Measurements from ENCODE around the gene THSD7B.

The THSD7B gene

DNA sequence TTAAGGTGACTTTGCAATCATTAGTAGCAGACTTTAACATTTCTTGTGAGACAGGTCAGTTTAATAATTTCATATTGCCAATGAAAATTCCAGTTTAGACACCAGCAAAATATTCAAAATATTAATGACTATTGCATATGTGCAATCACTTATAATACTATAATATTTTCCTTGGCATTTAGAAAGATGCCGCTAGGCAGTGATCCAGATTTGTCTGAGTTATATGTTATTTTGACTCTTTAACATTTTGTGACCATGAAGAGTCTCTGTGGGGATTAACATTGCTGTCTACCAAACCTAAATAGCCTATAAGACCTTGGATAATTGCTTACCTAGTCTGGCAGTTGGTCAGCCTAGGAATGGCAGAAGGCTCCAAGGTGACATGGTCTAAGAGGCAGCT, 389.6 kb downstream of the THSD7B start:
- no peak for DNase-seq (ENCODE audit: low read depth)

DNA sequence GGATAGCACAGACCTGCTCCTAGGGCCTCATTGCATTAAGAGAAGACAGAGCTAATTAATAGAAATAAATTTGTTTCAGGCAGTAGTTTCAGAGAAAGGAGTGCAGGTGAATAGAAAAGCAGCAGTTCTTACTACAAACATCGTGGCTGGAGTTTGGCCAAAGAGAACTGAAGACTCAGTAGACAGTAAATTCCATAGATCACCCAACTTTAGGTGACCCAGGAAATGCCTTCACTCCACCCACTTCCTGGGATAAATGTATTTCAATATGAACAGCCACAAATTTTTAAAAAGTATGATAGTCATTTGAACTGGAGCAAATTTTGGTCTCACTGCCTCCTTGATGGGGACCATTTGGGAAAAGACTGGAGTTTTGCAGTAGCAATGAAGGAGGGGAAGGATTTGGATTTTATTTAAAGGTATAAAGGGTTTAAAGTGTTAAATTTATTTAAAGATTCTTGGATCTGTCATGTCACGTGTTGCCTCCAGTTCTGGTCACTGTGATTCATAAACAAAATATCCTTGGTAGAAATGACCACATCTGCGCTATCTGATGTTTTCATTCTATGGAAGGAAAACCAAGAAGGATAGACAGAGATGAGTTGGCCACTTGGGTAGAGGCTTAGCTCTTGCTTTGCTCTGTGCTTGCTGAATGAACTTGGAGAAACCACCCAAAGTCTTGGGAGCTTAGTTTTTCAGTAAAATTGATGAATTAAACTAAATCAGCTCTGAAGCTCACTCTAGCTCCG, 390.2 kb downstream of the THSD7B start:
- DNase-seq (ENCODE audit: low read depth) = no peak

DNA sequence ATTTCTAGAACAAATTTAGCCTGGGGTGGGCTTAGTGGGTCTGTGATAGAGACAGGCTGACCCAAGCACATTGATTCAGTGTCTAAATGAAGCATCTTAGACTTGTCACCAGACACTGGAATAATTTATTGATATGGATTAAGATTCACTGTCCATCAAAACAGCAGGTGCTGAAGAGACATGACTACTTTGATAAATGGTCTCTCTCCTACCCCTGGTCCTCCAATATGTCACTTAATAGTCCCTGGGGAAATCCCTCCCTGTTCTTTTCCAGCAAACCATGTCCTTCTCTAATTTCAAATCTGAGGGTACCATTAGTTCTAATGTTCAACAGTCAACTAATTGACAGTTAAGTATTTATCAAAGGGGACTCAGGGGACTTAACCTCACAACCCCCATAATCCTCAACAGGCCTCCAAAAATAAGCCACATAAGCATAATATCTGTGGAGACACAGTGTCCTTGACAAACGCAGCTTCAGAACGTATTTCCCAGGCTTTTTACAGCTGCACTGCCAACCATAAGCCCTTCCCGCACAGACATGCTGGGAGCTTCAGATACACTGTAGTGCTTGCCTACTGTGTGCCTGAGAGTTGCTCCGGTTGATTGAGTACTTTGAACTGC, 391.0 kb downstream of the THSD7B start:
- DNase-seq (ENCODE audit: low read depth) = no peak

DNA sequence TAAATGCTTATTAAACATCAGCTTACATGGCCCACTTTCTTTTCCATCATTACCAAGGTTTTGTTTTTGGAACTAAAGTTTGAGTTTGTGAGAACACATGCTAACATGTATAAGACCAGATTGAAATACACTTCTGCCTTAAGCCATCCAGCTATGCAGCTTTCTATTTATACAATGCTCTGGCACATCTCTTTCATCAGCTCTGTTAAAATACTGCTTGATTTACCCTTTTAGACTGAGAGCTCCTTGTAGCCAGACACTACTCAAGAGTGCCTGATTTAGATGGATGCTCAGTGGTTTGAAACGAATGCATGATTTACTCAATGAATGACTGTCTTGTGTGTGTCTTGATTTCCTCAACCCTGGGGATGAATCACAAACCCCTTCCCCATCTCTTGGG, 392.5 kb downstream of the THSD7B start:
- DNase-seq (ENCODE audit: low read depth) = no peak

DNA sequence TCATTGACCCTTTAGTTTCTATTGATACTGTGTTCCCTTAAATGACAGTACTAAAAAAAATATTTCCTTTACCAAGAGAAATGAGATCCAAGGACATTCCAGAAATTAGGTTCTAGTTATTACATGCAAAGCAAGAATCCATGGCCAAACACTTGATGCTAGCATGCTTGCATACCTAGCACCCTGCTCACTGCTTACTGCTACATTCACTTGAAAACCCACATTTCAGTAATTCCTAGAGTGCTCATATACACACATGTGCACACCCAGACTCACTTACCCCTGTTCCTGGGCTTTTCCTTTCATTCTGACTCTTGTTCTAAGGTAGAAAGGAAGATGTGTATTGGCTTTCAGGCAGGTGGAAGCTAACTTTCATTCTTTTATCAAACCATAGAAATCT, 395.9 kb downstream of the THSD7B start:
- no peak for DNase-seq (ENCODE audit: low read depth)

DNA sequence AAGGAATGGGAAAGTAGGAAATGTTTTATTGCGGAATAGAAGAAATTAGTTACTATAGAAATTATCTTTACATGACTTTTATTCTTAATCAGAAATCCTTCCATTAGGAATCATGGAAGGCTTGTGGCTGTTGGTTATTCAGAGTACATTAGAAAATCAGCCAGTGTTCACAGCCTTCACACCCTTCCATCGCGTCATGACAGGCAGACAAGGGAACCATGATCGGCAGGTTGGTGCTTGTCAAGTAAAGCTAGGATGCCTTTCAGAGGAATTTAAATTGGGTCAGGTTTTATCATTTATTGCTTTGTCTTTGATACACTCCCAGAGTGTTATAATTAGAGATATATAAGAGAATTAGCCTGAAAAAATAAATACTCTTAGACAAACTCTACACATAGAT, 400.6 kb downstream of the THSD7B start:
- no peak for DNase-seq (ENCODE audit: low read depth)

DNA sequence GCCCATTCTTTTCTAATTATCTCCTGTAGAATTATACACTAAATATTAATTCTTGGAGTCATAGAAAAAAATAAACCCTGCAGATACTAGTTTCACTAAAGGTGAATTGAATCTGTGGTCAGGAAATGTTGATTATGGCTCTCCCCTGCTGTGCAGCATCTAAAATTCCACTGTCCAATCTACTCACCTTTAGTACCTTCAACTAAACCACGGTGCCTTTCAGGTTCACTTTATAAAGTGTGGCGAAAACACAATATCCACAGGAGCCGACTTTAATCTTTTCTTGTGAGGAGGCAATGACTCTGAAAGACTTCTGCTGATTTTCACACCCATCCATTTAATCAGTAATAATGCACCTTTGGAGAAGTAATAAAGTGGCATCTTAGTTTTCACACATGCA, 402.3 kb downstream of the THSD7B start:
- no peak for DNase-seq (ENCODE audit: low read depth)

DNA sequence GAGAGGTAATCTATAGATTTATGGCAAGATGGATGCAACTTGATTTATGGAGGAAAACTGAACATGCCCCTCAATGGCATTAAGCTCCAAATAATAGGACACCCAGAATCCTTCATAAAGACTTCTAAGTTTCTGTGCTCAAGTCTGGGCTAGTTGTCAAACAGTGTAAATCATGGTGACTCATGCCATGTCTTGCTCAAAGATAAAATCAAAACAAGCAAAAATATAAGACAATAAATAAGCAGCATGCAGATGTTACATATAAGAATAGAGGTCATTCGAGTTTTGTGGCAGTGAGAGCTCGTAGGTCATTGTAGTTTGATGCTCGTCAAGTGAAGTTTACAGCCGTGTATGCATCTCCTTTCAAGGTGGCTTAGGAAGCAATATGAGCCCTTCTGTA, 403.2 kb downstream of the THSD7B start:
- DNase-seq (ENCODE audit: low read depth) = no peak

DNA sequence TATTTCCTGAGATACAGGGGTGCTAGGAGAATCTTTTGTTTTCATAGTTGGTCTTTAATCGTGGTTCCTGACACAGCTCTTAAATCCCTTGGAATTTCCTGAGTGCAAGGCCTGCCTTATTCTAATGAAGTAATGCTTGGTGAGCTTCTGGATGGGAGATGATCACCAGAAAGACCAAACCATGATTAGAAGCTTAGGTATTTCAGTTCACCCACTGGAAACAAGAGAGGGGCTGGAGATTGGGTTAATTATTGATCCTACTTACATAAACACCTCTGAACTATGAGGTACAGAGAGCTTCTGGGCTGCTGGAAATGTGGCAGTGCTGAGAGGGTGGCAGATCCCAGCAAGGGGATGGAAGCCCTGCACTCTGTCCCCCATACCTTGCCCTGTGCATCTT, 406.8 kb downstream of the THSD7B start:
- no peak for DNase-seq (ENCODE audit: low read depth)

DNA sequence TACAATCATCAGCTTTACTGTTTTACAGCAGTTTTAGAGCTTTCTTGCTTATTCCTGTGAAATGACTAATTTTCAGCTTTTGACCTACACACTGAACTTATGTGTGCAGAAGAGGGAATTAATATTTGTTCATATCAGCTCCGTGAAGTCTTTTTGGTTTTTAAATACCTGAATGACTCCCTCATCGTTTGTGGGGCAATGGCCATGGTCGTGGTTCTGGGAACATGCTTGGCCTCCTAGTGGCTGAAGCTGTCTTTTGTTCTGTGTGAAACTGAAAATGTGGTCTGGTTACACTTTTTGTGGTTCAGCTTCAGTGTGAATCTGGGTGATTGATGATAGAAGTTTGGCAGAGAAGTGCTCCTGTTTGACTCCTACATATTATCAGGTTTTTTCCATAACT, 408.1 kb downstream of the THSD7B start:
- no peak for DNase-seq (ENCODE audit: low read depth)

DNA sequence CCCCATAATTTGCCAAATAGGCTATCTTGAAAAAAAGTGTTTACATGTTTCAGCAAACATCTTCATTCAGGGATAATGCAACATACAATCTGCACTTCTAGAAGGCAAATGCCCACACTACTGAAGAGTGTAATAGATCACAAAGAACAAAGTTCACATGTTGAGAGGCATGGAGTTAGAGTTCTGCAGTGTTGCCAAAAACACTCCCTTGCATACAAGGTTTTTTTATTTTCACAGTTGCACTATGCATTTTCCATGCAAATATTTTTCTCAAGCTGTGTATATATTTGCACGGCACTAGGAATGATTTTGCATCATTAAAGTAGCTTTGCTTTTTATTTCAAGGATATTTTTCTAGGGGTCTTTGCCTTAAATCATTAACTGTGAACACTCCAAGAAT, 409.9 kb downstream of the THSD7B start:
- DNase-seq (ENCODE audit: low read depth) = no peak

DNA sequence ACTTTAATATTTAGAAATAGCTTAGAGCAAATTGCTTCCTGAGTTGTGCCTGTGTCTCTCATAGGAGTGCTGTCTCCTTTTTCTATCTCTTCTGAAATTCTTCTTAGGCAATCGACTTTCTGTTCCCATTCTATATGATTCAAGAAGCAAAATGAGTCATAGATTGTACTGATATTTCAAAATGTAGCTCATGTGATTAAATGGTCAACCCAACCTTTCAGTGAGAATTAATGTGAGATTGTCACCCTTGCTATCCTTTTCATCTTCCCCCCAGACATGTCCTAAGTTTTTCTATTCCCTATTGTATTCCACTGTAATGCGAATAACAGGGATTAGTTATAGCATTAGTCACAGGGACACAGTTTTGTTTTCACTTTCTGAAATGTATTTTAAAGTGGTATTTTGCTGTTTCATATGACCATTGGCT, 413.6 kb downstream of the THSD7B start:
- DNase-seq (ENCODE audit: low read depth) = no peak

DNA sequence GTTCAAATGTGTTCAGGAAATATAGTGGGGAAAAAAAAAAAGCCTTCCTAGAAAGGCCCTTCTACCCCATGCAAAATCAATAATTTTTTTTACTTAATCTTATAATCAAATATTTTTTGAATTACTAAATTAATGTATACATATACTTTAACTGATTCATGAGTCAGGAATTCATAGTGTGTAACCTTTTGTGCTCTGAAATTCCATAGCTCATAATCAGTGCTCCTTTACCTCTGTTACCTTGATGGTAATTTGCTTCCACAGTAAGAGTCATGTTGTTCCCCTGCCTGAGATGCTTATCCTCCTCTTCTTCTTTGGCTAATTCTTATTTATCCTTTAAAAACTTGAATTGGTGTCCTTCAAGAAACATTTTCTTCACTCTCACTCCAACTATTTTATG, 414.2 kb downstream of the THSD7B start:
- DNase-seq (ENCODE audit: low read depth) = no peak

DNA sequence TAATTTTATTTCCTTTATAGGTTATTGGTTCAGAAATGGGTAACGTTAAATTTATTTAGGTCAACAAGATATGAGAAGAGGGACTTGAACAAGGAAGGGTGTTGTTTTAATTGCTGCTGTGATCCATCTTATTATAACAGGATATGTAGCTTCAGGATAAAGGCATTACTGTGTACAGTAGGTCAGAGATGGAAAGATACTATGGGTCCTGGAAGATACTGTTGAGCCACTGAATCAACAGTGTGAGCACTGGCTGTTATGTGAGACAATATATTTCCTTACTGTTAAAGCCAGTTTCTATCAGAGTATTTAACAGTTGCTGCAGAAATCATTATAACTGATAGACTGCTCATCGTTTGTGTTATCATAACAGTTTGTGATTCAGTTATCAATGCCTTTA, 414.7 kb downstream of the THSD7B start:
- no peak for DNase-seq (ENCODE audit: low read depth)

DNA sequence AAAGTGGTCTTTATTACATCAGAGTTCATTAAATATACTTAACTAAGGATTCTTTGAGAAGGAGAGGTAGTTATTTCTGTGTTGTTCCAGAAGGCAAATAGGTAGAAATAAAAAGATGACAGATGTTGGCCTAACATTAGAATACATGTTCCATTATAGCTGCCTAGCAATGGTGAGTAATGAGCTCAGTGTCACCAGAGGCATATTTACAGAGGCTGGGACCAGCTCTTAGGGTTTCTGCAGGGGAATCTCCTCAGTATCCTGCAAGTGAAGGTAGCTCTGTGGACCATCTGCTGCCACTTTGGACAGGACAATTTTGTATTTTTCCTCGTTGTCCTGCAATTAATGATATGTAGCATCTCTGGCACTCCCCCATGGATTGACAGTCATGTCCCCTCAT, 416.0 kb downstream of the THSD7B start:
- no peak for DNase-seq (ENCODE audit: low read depth)

DNA sequence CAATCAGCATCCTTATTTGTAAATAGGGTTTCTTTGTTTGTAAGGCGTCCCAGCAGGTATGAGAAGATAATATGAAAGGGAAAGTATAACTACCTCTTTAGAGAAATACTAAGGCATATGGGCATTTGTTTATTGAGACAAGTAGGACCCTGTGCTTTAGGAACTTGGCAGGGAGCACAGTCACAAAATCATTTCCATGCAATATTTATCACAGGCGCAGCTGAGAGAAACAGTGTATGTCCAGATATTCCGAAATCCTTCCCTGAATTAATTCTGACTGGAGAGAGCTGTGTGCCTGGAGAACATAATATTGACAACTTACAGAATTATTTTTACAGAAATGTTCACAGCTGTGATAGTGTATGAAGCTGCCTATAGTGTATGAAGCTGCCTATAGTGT, 416.7 kb downstream of the THSD7B start:
- no peak for DNase-seq (ENCODE audit: low read depth)

DNA sequence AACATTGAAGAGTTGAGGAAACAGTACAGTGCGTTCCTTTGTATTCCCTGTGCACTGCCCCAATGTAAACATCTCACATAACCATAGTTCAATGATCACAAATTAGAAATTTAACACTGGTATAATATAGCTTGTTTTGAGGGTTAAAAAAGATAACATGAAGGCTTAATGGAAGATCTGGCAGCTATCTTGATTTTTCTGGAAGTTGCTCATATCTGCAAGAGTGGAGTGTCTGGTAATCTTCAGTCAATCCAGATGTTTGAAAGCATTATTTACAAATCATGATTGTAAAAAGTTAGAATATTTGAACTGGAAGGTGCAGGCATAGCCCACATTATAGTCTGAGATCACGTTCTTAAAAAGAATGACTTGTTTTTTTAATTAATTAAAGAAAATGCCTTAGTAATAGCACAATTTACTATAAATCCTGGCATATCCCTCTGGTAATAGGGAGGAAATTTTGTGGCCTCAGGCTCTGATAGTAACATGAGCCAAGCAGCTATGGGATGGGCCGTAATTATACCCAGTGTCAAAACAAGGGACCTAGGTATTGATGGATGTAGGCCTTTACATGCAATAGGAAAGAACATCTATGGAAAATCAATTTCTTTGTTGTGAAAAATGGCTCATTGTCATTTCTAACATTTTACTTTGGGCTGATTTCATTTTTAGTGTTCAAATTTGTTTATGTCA, 418.0 kb downstream of the THSD7B start:
- DNase-seq (ENCODE audit: low read depth) = no peak

DNA sequence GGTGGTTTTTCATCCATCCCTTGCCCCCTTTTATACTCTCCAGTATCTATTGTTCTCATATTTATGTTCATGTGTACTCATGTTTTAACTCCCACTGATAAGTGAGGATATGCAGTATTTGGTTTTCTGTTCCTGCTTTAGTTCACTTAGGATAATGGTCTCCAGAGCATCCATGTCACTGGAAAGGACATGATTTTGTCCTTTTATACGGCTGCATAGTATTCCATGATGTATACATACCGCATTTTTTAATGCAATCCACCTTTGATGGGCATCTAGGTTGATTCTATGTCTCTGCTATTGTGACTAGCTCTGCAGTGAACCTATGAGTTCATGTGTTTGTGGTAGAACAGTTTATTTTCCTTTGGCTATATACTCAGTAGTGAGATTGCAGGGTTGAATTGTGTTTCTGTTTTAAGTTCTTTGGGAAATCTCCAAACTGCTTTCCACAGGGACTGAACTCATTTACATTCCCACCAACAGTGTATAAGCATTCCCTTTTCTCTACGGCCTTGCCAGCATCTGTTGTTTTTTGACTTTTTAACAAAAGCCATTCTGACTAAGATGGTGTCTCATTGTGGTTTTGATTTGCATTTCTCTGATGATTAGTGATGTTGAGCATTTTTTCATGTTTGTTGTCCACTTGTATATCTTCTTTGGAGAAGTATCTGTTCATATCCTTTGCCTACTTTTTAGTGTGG, 420.2 kb downstream of the THSD7B start:
- DNase-seq (ENCODE audit: low read depth) = no peak

DNA sequence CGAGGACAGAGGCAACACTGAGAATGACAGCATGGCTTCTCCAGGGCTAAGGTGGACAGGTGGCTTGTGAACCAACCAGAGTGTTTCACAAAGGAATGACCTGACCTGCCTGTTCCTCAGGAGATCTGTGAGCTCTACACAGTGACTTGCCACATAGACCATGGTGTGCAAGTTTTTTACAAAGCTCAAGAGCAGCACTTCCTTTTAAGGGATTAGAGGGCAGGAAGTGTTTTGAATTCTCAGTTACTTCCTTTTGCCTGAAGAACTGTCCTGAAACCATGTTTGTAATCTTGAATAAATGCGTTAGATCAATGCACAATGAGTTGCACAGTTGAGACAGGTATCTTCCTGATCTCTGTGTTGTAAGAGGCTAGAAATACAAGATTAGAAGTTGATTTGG, 421.9 kb downstream of the THSD7B start:
- no peak for DNase-seq (ENCODE audit: low read depth)

DNA sequence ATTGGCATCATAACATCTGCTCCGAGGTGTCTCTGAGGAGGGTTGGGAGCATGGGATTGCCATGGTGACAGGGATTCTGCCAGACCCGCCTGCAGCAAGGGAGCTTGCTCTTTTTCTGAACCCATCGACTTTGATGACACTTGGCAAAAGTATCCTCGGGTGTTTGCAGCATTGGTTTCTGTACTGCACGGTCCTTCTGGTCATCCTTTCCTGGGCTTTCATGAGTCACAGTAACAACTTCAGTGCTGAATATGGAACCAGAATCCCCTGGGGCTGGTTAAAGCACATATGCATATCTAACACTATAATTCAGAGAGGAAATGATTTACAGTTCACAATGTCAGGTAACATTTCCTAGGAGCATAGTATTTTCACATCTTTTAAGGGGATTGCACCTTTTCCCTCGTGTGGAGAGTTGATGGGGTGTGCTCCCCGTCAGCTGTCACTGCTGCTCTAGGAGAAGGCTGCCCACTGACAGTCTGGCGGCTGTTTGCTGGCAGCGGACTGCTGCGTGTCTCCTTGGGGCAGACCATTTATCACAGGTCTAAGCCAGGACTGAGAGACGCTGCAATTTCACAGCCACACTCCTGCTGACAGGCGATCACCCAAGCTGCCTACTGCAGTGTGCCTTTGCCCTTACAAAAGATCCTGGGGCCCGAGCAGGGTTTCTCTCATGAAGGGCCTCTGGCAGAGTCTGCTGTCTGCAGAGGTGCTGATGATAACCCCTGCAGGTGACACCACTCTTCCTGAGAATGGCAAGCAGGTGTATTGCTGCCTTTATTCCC, 425.3 kb downstream of the THSD7B start:
- DNase-seq (ENCODE audit: low read depth) = no peak

DNA sequence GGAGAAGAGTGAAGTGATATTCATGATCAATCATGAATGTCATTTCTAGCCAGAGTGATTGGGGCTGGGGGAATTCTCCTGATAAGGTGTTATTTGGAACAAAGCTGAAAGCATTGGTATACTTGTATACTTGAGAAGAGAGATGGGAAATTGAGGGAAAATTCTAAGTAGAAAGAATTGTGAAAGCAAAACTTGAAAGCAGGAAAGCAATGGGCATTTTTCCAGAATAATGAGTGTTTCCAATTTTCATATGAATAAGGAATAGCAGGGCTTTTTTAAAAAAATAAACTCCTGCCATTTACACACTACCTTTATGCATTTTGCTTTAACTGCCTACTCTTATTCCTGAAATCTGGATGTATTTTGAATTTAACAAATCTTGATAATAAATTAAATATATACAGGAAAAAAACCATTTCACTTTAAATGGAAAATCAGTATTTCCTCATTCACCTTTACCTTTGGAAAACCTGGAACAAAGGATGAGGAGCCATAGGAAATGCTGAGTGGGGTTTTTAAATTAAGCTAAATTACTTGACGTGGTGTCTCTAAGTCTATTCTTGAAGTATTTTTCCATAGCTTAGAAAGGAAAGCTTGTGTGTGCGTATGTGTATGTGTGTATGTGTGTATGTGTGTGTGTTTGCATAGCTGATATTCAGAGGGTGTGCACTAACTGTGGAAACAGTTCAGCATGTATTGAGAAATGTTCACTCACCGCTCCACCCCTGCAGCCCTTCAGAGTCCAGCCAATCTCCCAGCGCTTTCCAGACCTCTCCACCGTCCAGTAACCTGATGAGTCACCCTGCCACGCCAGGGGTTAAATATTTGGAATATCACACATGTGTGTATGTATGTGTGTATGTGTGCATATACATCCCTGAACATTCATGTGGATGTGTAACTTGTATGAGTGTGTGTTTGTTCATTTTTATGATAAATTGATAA, 427.3 kb downstream of the THSD7B start:
- DNase-seq (ENCODE audit: low read depth) = no peak

All from GM04503 (cell line).